DOHH2 (cell line): ENCODE measurements around the gene CAMSAP1.

ENCODE experiments used
- EZH2phosphoT487 ChIP-seq: fragments of 200-600 bp; sonication (generic); IDR thresholded peaks from 2 replicates; pipeline ENCODE4 v1.6.1; 2017; ENCODE audit warnings: borderline replicate concordance, mild to moderate bottlenecking, antibody characterized with exemption, low read length, moderate library complexity, mixed read lengths
- TF ChIP-seq, protein P1 (sequence below): fragments of 200-600 bp; sonication (generic); IDR thresholded peaks from one replicate; pipeline ENCODE4 v1.5.1; 2014; ENCODE audit warnings: antibody characterized with exemption, mild to moderate bottlenecking, low read depth, low read length; ENCODE audit not compliant: poor library complexity, severe bottlenecking

DNA sequence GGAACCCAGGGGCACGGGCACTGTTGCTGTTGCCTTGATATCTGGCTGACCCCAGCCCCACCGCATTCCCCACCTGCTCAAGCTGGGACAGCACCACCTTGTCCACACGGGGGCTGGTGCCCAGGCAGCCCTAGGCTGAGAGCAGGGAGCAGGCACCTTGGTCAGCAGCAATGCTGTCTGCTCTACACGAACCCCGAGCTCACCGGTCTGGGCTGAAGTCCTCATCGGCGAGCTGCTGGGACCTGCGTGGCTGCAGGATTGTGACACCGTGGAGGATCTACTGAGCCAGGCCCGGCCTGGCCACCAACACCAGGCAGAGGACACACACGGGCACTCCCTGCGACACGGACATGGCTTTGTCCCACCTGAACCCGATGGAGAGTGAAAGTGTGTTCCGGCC, 127.3 kb downstream of the CAMSAP1 start:
- TF ChIP-seq, protein P1, sequence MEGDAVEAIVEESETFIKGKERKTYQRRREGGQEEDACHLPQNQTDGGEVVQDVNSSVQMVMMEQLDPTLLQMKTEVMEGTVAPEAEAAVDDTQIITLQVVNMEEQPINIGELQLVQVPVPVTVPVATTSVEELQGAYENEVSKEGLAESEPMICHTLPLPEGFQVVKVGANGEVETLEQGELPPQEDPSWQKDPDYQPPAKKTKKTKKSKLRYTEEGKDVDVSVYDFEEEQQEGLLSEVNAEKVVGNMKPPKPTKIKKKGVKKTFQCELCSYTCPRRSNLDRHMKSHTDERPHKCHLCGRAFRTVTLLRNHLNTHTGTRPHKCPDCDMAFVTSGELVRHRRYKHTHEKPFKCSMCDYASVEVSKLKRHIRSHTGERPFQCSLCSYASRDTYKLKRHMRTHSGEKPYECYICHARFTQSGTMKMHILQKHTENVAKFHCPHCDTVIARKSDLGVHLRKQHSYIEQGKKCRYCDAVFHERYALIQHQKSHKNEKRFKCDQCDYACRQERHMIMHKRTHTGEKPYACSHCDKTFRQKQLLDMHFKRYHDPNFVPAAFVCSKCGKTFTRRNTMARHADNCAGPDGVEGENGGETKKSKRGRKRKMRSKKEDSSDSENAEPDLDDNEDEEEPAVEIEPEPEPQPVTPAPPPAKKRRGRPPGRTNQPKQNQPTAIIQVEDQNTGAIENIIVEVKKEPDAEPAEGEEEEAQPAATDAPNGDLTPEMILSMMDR: no peak
- no peak for TF ChIP-seq EZH2phosphoT487
